Measurements from ENCODE around the gene EPHA2.

DNA sequence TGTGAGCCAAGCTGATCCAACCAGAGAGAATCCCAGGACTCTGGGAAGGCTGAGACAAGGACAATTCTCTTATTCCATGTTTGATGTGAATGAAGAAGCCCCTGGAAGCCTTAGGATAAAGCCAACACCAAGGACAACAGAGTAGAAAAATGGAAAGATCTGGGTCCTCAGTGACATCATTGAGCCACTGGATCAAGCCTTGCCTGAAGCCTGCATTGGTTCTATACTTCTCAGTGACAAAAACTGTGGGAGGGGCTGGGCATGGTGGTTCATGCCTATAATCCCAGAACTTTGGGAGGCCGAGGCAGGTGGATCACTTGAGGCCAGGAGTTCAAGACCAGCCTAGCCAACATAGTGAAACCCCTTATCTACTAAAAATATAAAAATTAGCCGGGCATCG is 41.0 kb upstream of the EPHA2 start:
- TF ChIP-seq CTCF (IDR thresholded peaks at IDR 0.05) (no peak), POLR2AphosphoS5 (IDR thresholded peaks at IDR 0.05; ENCODE audit: insufficient read depth in 1 of 2, low read depth in 1 of 2) (no peak), POLR2A (IDR thresholded peaks at IDR 0.05) (no peak)
